H1 (cell line): ENCODE data around the gene GPC6.

Experiments
- BACH1 ChIP-seq: IDR thresholded peaks from 2 replicates; pipeline ENCODE4 v1.6.1; 2012; ENCODE audit warnings: low read length, improper control_type of control experiment
- EZH2 ChIP-seq: fragments of 200-600 bp; sonication (generic); IDR thresholded peaks from 2 replicates; pipeline ENCODE4 v1.7.1; 2012; ENCODE audit warnings: low read depth, mild to moderate bottlenecking, moderate library complexity, low read length, inconsistent platforms; ENCODE audit not compliant: severe bottlenecking
- POLR2A ChIP-seq, 2 experiments: IDR thresholded peaks; 1 replicate in 1 of 2; 2 replicates in 1 of 2; pipeline ENCODE4 v1.6.1; 2011; ENCODE audit warnings: low read depth in 2 of 2, low read length in 2 of 2, mild to moderate bottlenecking in 2 of 2; ENCODE audit errors: control extremely low read depth in 1 of 2
- POLR2AphosphoS5 ChIP-seq: IDR thresholded peaks from 2 replicates; pipeline ENCODE4 v1.6.1; 2011; ENCODE audit warnings: low read depth, low read length
- RNF2 ChIP-seq: fragments of 200-900, 300-1000 bp; sonication (generic); IDR thresholded peaks from 2 replicates; pipeline ENCODE4 v1.7.1; 2016; ENCODE audit warnings: borderline replicate concordance, low read depth, mild to moderate bottlenecking, antibody characterized with exemption, low read length; ENCODE audit not compliant: poor library complexity, severe bottlenecking; ENCODE audit errors: missing control alignments
- SIN3A ChIP-seq, 2 experiments: IDR thresholded peaks in 1 of 2; conservative IDR thresholded peaks in 1 of 2; 2 replicates each; pipeline ENCODE4 v1.6.1; 2011 to 2012; ENCODE audit warnings: low read length in 2 of 2, improper control_type of control experiment in 1 of 2, low read depth in 1 of 2, mild to moderate bottlenecking in 1 of 2
- TAF1 ChIP-seq: IDR thresholded peaks from 2 replicates; pipeline ENCODE4 v1.6.1; 2011; ENCODE audit warnings: mild to moderate bottlenecking, low read depth, low read length
- TF ChIP-seq, protein P1 (sequence below), 3 experiments: IDR thresholded peaks; 1 replicate in 2 of 3; 2 replicates in 1 of 3; pipeline versions ENCODE4 v1.5.1 to v1.6.1; 2011; ENCODE audit warnings: low read length in 3 of 3, mild to moderate bottlenecking in 3 of 3, inconsistent platforms in 2 of 3, low read depth in 1 of 3, moderate library complexity in 1 of 3; ENCODE audit not compliant: insufficient read depth in 1 of 3; ENCODE audit errors: control extremely low read depth in 1 of 3
- TF ChIP-seq, protein P2 (sequence below): IDR thresholded peaks from 2 replicates; pipeline ENCODE4 v1.6.1; 2012; ENCODE audit warnings: inconsistent platforms

- no peak for TF ChIP-seq RNF2
- no peak for TF ChIP-seq EZH2
- TF ChIP-seq, protein P1, sequence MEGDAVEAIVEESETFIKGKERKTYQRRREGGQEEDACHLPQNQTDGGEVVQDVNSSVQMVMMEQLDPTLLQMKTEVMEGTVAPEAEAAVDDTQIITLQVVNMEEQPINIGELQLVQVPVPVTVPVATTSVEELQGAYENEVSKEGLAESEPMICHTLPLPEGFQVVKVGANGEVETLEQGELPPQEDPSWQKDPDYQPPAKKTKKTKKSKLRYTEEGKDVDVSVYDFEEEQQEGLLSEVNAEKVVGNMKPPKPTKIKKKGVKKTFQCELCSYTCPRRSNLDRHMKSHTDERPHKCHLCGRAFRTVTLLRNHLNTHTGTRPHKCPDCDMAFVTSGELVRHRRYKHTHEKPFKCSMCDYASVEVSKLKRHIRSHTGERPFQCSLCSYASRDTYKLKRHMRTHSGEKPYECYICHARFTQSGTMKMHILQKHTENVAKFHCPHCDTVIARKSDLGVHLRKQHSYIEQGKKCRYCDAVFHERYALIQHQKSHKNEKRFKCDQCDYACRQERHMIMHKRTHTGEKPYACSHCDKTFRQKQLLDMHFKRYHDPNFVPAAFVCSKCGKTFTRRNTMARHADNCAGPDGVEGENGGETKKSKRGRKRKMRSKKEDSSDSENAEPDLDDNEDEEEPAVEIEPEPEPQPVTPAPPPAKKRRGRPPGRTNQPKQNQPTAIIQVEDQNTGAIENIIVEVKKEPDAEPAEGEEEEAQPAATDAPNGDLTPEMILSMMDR (IDR thresholded peaks at IDR 0.05; ENCODE audit: control extremely low read depth in 1 of 3, insufficient read depth in 1 of 3, low read depth in 1 of 3, low read length in 3 of 3) = no peak
- TF ChIP-seq SIN3A (conservative IDR thresholded peaks at IDR 0.05 in 1 of 2, IDR thresholded peaks at IDR 0.05 in 1 of 2; ENCODE audit: low read depth in 1 of 2, low read length in 2 of 2) = no peak
- no peak for TF ChIP-seq POLR2A (IDR thresholded peaks at IDR 0.05; ENCODE audit: control extremely low read depth in 1 of 2, low read depth in 2 of 2, low read length in 2 of 2)
- TF ChIP-seq, protein P2, sequence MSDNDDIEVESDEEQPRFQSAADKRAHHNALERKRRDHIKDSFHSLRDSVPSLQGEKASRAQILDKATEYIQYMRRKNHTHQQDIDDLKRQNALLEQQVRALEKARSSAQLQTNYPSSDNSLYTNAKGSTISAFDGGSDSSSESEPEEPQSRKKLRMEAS = no peak
- TF ChIP-seq TAF1 = no peak
- TF ChIP-seq POLR2AphosphoS5 = no peak
- TF ChIP-seq BACH1 = no peak
These were observed 490.0 kb downstream of the GPC6 start for GRCh38 chr13:93716623-93717022.
